Spleen (tissue), 7 donors: ENCODE results near the gene BCL6.

Experiments
- CTCF ChIP-seq, 11 experiments: fragments of 200-600 bp in 7 of 11; fragments of 450-650 bp in 4 of 11; sonication (generic) in 4 of 11; IDR thresholded peaks in 8 of 11; conservative IDR thresholded peaks in 3 of 11; 1 replicate in 7 of 11; 2 replicates in 4 of 11; pipeline versions ENCODE4 v1.4.0 to v1.8.0; 2016 to 2021; ENCODE audit warnings: antibody characterized with exemption in 11 of 11, inconsistent platforms in 4 of 11, mild to moderate bottlenecking in 1 of 11
- POLR2A ChIP-seq, 3 donors: fragments of 450-650 bp; IDR thresholded peaks; one replicate each; pipeline ENCODE4 v1.5.1; 2017; ENCODE audit warnings: antibody characterized with exemption in 3 of 3, mild to moderate bottlenecking in 1 of 3
- POLR2AphosphoS5 ChIP-seq, 3 donors: sonication (generic); formaldehyde crosslinking; IDR thresholded peaks; one replicate each; pipeline ENCODE4 v1.5.1; 2017; ENCODE audit warnings: antibody characterized with exemption in 3 of 3
- donor health status: DM: no; HTN: no; CAD: no; lungs with moderate emphysema.
- donor health status: DM: no; HTN: no; CAD: no.
- donor health status: DM: no; HTN: no; CAD: no.

- no peak for TF ChIP-seq CTCF (IDR thresholded peaks at IDR 0.05 in 8 of 11, conservative IDR thresholded peaks at IDR 0.05 in 3 of 11)
- TF ChIP-seq POLR2AphosphoS5 (IDR thresholded peaks at IDR 0.05) = no peak
- no peak for TF ChIP-seq POLR2A (IDR thresholded peaks at IDR 0.05)
These were observed 67.7 kb downstream of the BCL6 start for GRCh38 chr3:187677604-187678003.
